Sigmoid colon (tissue), 3 donors: ENCODE measurements around the gene SIVA1.

Experiments
- CTCF ChIP-seq, 4 experiments: fragments of 450-650 bp in 3 of 4; fragments of 200-600 bp in 1 of 4; IDR thresholded peaks; one replicate each; pipeline ENCODE4 v1.5.1; 2016 to 2019; ENCODE audit warnings: antibody characterized with exemption in 4 of 4, mild to moderate bottlenecking in 3 of 4, moderate library complexity in 2 of 4
- POLR2A ChIP-seq, 2 donors: fragments of 450-650 bp; IDR thresholded peaks; one replicate each; pipeline ENCODE4 v1.6.1; 2016; ENCODE audit warnings: antibody characterized with exemption in 2 of 2, mild to moderate bottlenecking in 2 of 2, moderate library complexity in 2 of 2

- TF ChIP-seq CTCF (IDR thresholded peaks at IDR 0.05) (no peak), POLR2A (IDR thresholded peaks at IDR 0.05) (no peak)
Observed at GRCh38 chr14:104757238-104757585, 4.3 kb downstream of the SIVA1 start.
